Loucy (cell line): ENCODE measurements around the gene SHROOM4.

Experiments
- H2AFZ ChIP-seq: fragments of 200-600 bp; sonication (generic); 2 replicates; pipeline ENCODE4 v1.6.0; 2016; ENCODE audit warnings: antibody characterized with exemption, mild to moderate bottlenecking, low read length, moderate library complexity
- H3F3A ChIP-seq: fragments of 200-600 bp; 2 replicates; pipeline ENCODE4 v1.6.0; 2016; ENCODE audit warnings: antibody characterized with exemption, low read depth, mild to moderate bottlenecking
- H3K27me3 ChIP-seq: fragments of 200-600 bp; sonication (generic); 2 replicates; pipeline ENCODE4 v1.6.1; 2014; ENCODE audit warnings: low read length, mild to moderate bottlenecking; ENCODE audit not compliant: insufficient read depth, poor library complexity, severe bottlenecking
- H3K36me3 ChIP-seq: fragments of 200-600 bp; sonication (generic); 2 replicates; pipeline ENCODE4 v1.6.1; 2016; ENCODE audit warnings: low read length; ENCODE audit not compliant: insufficient read depth
- H3K4me1 ChIP-seq: fragments of 200-600 bp; sonication (generic); 2 replicates; pipeline ENCODE4 v1.5.1; 2014; ENCODE audit warnings: low read length, mild to moderate bottlenecking; ENCODE audit not compliant: insufficient read depth, poor library complexity, severe bottlenecking
- H3K4me2 ChIP-seq: fragments of 200-600 bp; sonication (generic); 2 replicates; pipeline ENCODE4 v1.6.0; 2014; ENCODE audit warnings: antibody characterized with exemption, low read length, low read depth, mild to moderate bottlenecking; ENCODE audit not compliant: poor library complexity, severe bottlenecking
- H3K4me3 ChIP-seq: fragments of 200-600 bp; sonication (generic); 2 replicates; pipeline ENCODE4 v1.5.1; 2014; ENCODE audit warnings: low read length, mild to moderate bottlenecking, mixed read lengths; ENCODE audit not compliant: poor library complexity, severe bottlenecking
- H3K79me2 ChIP-seq: fragments of 200-600 bp; sonication (generic); 2 replicates; pipeline ENCODE4 v1.6.1; 2014; ENCODE audit warnings: low read length; ENCODE audit not compliant: insufficient read depth
- H3K9ac ChIP-seq: fragments of 200-600 bp; sonication (generic); 2 replicates; pipeline ENCODE4 v1.6.0; 2014; ENCODE audit warnings: mild to moderate bottlenecking, low read depth, low read length, moderate library complexity; ENCODE audit not compliant: poor library complexity, severe bottlenecking
- H3K9me2 ChIP-seq: fragments of 200-600 bp; sonication (generic); replicated peaks from 2 replicates; pipeline ENCODE4 v1.6.1; 2016; ENCODE audit warnings: low read depth, low read length, mixed read lengths
- H3K9me3 ChIP-seq: fragments of 200-600 bp; sonication (generic); 2 replicates; pipeline ENCODE4 v1.6.1; 2014; ENCODE audit warnings: mild to moderate bottlenecking, antibody characterized with exemption, low read length, low read depth; ENCODE audit not compliant: insufficient read depth
- H4K20me1 ChIP-seq: fragments of 200-600 bp; sonication (generic); 2 replicates; pipeline ENCODE4 v1.6.0; 2014; ENCODE audit warnings: antibody characterized with exemption, low read length, mild to moderate bottlenecking; ENCODE audit not compliant: insufficient read depth, poor library complexity, severe bottlenecking
- EZH2phosphoT487 ChIP-seq: fragments of 200-600 bp; IDR thresholded peaks from 2 replicates; pipeline ENCODE4 v1.6.1; 2018; ENCODE audit warnings: antibody characterized with exemption, mild to moderate bottlenecking, moderate library complexity, borderline replicate concordance
- TF ChIP-seq, protein P1 (sequence below): fragments of 200-600 bp; sonication (generic); conservative IDR thresholded peaks from 2 replicates; pipeline ENCODE4 v1.5.1; 2014; ENCODE audit warnings: mild to moderate bottlenecking, antibody characterized with exemption, low read length

SHROOM4 gene

DNA sequence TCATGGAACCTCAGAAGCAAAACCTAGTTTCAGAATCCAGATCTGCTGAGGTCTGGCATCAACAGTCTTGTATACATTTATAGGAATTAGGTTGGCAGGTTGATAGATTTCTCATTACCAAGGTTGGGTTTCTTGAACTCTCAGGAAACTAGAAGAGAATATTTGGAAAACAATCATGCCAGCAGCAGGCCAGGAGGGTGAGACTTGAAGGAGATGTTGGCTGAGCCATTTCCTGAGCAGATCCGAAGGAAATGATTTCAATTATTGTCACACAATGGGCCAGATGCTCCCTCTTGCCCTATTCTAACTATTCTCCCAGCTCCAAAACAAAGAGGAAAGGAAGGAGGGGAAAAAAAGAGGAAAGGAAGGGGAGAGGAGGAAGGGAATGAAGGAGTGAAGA is 45.2 kb downstream of the SHROOM4 start:
- H2AFZ ChIP-seq, result no peak overlapping the region

GRCh38 chrX:50765986-50766385 is 48.0 kb downstream of the SHROOM4 start:
- Histone ChIP-seq H4K20me1 (no peaks in the 10 kb centered on the region), H3K27me3 (no peaks in the 10 kb centered on the region), H3K4me1 (no peaks in the 10 kb centered on the region), H3K36me3 (no peaks in the 10 kb centered on the region), H3K9me3 (no peaks in the 10 kb centered on the region), H3K9me2 (no peaks in the 10 kb centered on the region), H2AFZ (no peak overlapping the region), H3K4me2 (no peak overlapping the region), H3F3A (no peaks in the 10 kb centered on the region), H3K79me2 (no peaks in the 10 kb centered on the region), H3K4me3 (no peak overlapping the region), H3K9ac (no peak overlapping the region)
- TF ChIP-seq, protein P1, sequence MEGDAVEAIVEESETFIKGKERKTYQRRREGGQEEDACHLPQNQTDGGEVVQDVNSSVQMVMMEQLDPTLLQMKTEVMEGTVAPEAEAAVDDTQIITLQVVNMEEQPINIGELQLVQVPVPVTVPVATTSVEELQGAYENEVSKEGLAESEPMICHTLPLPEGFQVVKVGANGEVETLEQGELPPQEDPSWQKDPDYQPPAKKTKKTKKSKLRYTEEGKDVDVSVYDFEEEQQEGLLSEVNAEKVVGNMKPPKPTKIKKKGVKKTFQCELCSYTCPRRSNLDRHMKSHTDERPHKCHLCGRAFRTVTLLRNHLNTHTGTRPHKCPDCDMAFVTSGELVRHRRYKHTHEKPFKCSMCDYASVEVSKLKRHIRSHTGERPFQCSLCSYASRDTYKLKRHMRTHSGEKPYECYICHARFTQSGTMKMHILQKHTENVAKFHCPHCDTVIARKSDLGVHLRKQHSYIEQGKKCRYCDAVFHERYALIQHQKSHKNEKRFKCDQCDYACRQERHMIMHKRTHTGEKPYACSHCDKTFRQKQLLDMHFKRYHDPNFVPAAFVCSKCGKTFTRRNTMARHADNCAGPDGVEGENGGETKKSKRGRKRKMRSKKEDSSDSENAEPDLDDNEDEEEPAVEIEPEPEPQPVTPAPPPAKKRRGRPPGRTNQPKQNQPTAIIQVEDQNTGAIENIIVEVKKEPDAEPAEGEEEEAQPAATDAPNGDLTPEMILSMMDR, result no peak
- no peak for TF ChIP-seq EZH2phosphoT487

More for the DNA sequence above, 45.2 kb downstream of the SHROOM4 start:
- H3K9me2 ChIP-seq, result no peaks in the 10 kb centered on the region
- no peak overlapping the region for H3K9ac ChIP-seq
- no peak overlapping the region for H3K4me2 ChIP-seq
- TF ChIP-seq, protein P1, result no peak
- H3K9me3 ChIP-seq, result no peaks in the 10 kb centered on the region
- H4K20me1 ChIP-seq, result no peaks in the 10 kb centered on the region
- no peaks in the 10 kb centered on the region for H3K79me2 ChIP-seq
- H3K4me1 ChIP-seq, result no peaks in the 10 kb centered on the region
- no peaks in the 10 kb centered on the region for H3K36me3 ChIP-seq
- H3F3A ChIP-seq, result no peaks in the 10 kb centered on the region
- no peaks in the 10 kb centered on the region for H3K27me3 ChIP-seq
- H3K4me3 ChIP-seq, result no peak overlapping the region

DNA sequence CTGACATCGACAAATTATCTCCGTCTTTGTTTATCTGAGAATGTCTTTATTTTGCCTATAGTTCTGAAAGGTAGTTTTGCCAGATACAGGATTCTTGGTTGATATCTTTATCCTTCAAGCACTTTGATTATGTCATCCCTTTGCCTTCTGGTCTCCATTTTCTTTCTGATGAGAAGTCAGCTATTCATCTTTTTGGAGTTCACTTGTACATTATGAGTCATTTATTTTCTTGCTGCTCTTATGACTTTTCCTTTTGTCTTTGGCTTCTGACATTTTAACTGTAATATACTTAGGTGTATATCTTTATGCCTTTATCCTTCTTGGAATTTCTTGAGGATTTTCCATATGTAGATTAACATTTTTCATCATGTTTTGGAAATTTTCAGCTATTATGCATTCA is 51.4 kb downstream of the SHROOM4 start:
- no peak overlapping the region for H2AFZ ChIP-seq
- H3K9me2 ChIP-seq, result no peaks in the 10 kb centered on the region
- H3K4me1 ChIP-seq, result no peaks in the 10 kb centered on the region
- no peaks in the 10 kb centered on the region for H3K27me3 ChIP-seq
- no peaks in the 10 kb centered on the region for H3K79me2 ChIP-seq
- H3F3A ChIP-seq, result no peaks in the 10 kb centered on the region
- no peak overlapping the region for H3K9ac ChIP-seq
- no peaks in the 10 kb centered on the region for H3K9me3 ChIP-seq
- H3K4me2 ChIP-seq, result no peak overlapping the region
- no peaks in the 10 kb centered on the region for H3K36me3 ChIP-seq
- no peaks in the 10 kb centered on the region for H4K20me1 ChIP-seq
- H3K4me3 ChIP-seq, result no peak overlapping the region
- no peak for TF ChIP-seq EZH2phosphoT487
- TF ChIP-seq, protein P1, result no peak
